ENCODE measurements around the gene UBXN6.

The UBXN6 gene

GRCh38 chr19:4455719-4456475 is 1.7 kb downstream of the UBXN6 start:
- DNase-seq = no peak

DNA sequence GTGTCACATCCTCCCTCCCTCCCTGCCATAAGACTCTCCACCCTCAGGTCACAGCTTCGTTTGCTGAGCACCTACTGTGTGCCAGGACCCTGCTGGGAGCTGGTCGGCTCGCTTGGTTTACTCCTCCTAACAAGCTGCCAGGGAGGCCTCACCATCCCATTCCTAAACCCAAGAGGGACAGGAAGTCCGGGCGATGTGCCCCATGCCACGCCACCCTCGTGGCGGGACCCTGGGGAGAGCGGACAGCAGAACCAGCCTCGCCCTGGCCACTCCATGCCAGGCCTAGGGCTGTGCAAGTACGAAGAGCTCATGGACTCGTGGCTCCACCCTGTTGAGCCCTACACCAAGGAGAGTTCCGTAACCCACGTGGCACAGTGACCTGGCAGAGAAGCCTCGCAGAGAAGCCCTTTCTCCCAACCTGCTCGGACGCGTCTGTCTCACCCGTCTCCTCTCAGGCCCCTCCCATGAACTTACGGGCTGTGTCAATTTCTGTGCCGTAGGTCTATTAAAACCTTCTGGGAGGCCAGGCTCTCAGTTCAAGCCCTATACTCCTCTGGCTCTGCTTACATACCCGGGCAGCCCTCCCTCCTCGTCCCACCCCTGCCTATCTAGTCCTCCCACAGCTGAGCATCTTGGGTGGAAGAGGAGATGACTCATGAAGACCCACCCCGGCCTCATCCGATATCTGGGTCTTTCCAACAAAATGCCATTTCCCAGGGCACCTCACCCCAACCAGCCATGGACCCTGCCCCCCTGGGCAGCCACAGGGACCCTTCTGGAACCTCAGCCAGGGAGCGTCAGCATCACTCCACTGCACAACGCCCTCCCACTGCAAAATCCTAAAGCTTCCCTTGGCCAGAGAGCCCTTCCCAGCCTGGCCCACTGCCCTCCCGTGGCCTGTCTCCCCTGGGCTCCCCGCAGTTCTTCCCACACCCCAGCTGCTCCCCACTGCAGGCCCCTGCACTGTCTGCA is 2.6 kb downstream of the UBXN6 start:
- no peak for DNase-seq

- DNase-seq = no peak
Measured at GRCh38 chr19:4453232-4454179, 4.1 kb downstream of the UBXN6 start.

DNA sequence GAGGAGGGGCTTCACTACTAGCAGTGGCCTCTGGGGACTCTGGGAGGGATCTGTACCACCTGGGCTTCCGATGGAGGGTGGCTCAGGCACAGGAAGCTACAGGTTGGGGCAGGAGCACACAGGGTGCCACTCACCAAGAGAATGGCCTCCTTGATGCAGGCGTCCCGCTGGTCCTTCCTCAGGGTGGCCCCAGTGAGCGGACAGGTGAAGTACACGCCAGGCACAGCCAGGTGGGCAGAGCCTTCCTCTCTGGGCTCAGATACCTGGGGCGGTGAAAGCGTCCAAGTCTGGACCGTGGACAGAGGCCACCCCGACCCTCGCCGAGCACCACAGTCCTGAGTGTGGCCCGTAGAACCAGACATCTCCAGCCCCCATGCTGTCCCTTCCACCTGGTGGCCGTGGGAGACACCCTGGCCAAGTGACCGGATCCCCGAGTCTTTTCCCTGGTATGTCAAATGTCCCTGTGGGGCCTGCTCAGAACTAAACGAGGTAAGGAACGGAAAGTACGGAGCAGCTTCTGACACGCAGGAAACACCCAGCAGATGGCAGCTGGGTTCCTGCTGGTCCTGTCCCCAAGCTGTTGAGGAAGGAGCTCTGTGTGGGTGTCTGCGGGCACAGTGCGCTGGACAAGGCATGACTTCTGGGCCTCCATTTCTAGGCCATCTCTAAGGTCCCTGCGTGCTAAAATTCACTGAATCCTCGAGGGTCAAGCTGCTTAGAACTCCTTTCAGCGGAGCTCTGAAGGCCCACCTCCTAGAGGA is 5.2 kb downstream of the UBXN6 start:
- DNase-seq = no peak

DNA sequence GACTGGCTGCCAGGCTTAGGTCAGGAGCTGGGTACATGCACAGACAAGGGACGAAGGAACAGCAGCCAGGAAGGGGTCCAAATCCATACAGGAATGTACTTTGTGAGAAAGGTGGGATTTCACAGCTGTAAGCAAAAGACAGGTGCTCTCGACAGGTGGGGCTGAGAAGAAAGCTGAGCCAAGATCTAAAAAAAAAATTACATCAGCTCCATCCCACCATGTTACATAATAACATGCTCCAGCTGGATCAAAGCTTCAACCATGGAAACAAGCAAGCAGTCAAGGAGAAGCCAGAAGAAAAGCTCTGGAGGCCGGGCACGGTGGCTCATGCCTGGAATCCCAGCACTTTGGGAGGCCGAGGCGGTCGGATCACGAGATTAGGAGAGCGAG is 8.0 kb downstream of the UBXN6 start:
- no peak for DNase-seq

DNA sequence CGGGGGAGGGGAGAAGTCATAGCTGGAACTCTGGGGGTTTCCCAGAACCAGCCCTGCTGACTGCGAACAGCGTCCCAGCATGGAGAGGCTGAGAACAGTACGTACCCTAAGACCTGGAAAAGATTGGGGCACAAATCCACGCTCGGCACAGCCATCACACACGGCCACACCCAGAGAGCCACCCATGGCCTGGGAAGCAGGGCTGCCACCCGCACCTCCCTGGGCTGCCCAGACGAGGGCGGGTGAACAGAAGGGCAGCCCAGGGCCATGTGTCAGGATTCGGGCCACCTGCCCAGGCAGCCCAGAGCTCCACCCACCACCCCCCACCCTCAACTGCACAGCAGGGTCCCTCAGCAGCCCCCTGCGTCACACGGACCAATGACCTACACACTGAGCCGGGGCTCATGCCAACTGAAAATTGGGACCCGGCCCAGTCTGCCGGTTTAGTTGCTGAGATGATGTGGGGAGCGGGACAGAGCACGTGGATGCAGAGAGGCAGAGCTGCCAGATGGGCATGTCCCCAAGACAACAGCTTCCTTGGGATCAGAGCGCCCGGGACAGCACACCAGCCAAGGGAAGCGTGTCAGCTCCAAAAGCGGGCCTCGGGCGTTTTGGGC is 8.5 kb downstream of the UBXN6 start:
- no peak for DNase-seq

GRCh38 chr19:4448147-4448985 is 9.2 kb downstream of the UBXN6 start:
- DNase-seq = no peak

GRCh38 chr19:4447327-4448146 is 10.1 kb downstream of the UBXN6 start:
- no peak for DNase-seq

DNA sequence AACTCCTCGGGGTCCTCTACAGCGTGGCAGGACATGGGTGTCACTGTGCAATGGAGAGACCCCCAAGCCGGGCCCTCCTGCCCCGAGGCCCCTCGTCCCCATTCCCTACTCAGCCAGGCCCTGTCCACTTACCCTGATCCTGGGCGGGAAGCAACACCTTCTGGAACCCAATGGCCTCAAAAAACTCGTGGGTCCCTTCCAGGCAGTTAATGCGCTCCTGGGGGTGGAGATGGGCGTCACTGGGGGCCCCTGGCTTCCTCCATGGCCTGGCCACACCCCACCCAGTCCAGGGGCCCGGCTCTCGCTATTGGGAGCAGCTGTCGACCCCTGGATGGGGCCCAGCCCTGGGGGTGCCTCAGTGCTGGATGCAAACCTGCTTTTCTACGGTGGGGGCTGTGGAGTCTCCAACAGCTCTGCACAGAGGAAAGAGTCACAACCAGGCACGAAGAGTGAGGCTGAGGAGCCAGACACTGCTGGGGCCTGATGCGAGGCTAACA is 10.8 kb downstream of the UBXN6 start:
- DNase-seq = no peak

GRCh38 chr19:4445963-4446703 is 11.5 kb downstream of the UBXN6 start:
- DNase-seq = no peak

- DNase-seq = no peak
Measured at GRCh38 chr19:4444765-4445741, 12.5 kb downstream of the UBXN6 start.

GRCh38 chr19:4443966-4444764 is 13.4 kb downstream of the UBXN6 start:
- no peak for DNase-seq

DNA sequence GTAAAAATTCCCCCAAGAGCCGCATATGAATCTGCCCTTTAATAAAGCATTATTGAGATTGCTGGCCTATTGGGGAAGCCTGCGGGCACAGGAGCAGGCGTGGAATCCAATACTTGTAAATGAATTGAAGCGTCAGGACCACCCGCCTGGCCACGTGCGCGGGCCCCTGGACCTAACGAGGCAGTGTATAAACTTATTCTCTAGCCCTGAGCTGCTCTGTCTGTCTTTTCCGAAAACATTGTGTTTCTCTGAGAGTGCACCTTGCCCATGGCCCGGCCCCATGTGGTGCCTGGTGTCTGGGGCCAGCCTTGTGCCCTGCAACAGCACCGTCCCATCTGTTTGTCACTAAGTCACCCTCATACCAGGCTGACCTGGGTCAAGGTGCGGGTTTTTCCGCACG is 14.4 kb downstream of the UBXN6 start:
- no peak for DNase-seq

DNA sequence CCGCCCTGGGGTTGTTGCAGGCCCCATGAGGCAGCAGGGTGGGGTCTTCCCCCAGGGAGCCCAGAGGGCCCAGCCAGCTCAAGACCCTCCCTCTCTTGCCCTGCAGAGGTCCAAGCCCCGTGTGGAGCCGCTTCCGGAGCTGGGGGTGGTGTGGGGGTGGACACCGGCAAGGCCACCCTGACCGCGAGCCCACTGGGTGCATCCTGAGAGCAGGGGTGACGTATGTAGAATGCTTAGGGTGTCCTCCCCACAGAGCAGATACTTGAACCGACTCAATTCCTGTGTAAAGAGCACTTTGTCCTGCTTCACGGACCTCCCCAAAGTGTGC is 14.8 kb downstream of the UBXN6 start:
- DNase-seq = no peak

DNA sequence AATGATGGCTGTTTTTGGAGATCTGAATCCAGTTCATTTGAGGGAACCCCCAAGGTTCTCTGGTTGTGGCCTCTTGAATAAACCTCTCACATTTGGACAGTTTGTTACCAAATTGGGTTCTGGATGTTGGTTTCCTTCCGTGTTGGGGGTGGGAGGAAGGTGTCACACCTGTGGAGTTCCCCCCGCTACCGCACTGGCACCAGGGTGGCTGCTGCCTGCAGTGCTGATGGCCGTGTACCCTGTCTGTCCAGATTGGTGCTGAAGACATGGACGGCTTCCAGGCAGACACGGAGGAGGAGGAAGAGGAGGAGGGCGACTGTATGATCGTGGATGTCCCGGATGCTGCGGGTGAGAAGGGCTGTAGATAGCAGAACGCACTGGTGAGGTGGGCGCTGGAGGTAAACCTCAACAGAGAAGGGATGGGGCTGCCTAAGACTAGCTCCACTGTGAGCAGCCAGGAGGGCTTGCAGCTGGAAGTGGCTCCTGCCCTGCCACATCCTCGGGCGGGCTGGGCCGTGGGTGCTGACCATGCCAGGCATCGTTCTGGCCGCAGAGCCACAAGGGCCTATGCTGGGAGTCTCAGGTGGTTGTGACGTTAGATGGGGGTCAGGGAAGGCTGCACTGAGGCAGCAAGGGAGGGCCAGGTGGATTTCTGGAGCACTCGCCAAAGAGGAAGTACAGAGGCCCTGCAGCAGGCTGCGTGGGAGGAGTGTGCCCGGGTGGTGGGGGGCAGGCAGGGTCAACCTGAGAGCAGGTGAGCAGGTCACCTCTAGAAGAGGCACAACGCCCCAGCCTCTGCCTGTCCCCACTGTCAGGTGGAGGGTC is 15.4 kb downstream of the UBXN6 start:
- no peak for DNase-seq

DNA sequence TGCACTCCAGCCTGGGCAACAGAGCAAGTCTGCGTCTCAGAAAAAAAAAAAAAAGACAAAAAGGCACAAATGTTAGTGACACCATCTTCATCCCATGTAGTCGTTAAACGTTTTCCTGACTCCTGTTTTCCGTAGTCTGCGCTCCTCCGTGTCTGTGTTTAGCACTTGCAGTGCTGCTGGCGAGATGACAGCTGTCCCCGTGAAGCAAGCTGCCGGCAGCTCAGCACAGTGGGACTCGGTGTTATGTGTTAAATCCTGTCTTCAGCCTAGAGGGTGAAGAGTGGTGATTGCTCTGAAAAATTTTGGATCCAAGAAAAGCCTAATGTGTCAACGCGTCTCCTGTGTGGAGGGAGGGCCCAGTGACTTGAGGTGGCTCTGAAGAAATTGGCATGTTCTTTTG is 18.4 kb downstream of the UBXN6 start:
- no peak for DNase-seq

Measured in stimulated activated CD4-positive, alpha-beta T cell treated with anti-CD3 and anti-CD28 coated beads, Interleukin-12 subunit alpha, Interleukin-12 subunit beta, amount 100 ng/mL, for 4 hours (primary cell).